RWPE1 (cell line): ENCODE measurements around the gene TIAM2.

ENCODE experiments used
- CTCF ChIA-PET: fragments of 350-600 bp; sonication (Branson Sonifier 250); formaldehyde crosslinking; extraction: SDS; loops from one replicate; lab custom pipeline; 2021; lab: Yijun Ruan, JAX
- POLR2A ChIA-PET: fragments of 400-600 bp; formaldehyde crosslinking; extraction: SDS; loops from one replicate; lab custom pipeline; 2020; ENCODE audit warnings: antibody characterized with exemption; ENCODE audit not compliant: low non-redundant PET; lab: Yijun Ruan, JAX
- DNase-seq: peaks from one replicate; pipeline ENCODE4 v3.0.0; 2012; ENCODE audit warnings: low spot score
- H3K27ac ChIP-seq: fragments of 450-650 bp; 2 replicates; pipeline ENCODE4 v1.5.1; 2017
- TF ChIP-seq, protein P1 (sequence below): fragments of 450-650 bp; conservative IDR thresholded peaks from 2 replicates; pipeline ENCODE4 v1.5.1; 2017; ENCODE audit warnings: low read depth, mild to moderate bottlenecking

The TIAM2 gene

GRCh38 chr6:155287762-155288161, 292.6 kb downstream of the TIAM2 start:
- DNase-seq = no peak
- no peak overlapping the region for H3K27ac ChIP-seq
- TF ChIP-seq, protein P1, sequence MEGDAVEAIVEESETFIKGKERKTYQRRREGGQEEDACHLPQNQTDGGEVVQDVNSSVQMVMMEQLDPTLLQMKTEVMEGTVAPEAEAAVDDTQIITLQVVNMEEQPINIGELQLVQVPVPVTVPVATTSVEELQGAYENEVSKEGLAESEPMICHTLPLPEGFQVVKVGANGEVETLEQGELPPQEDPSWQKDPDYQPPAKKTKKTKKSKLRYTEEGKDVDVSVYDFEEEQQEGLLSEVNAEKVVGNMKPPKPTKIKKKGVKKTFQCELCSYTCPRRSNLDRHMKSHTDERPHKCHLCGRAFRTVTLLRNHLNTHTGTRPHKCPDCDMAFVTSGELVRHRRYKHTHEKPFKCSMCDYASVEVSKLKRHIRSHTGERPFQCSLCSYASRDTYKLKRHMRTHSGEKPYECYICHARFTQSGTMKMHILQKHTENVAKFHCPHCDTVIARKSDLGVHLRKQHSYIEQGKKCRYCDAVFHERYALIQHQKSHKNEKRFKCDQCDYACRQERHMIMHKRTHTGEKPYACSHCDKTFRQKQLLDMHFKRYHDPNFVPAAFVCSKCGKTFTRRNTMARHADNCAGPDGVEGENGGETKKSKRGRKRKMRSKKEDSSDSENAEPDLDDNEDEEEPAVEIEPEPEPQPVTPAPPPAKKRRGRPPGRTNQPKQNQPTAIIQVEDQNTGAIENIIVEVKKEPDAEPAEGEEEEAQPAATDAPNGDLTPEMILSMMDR = no peak
- ChIA-PET CTCF (interaction anchor here (0.7 to 0.8 kb wide), 2 partner anchors 19 to 264 kb away, joined by 3 read pairs; no protein-coding TSS in a partner anchor), POLR2A (no interaction called here)

- TF ChIP-seq, protein P1 = no peak
- H3K27ac ChIP-seq = no peak overlapping the region
- POLR2A ChIA-PET = no interaction called here
- CTCF ChIA-PET = no interaction called here
- no peak for DNase-seq
These were observed 295.4 kb downstream of the TIAM2 start for GRCh38 chr6:155290491-155290890.

DNA sequence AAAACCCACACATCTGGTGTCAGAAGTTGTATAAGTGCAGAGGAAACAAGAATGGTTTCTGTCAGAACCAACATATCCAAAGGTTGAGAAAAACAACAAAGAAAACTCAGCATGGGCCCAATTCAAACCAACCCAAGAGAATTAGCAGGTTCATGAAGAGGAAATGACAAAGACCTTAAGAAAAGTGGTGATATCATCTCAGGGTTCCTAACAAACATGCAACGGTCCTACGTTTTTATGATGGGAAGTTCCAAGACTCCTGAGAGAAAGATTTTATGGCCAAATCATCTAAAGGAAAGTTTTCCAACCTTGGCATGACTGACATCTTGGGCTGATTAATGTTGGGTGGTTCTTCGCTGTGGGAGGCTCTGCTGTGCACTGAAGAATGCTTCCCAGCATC, 296.2 kb downstream of the TIAM2 start:
- no peak overlapping the region for H3K27ac ChIP-seq
- ChIA-PET CTCF (no interaction called here), POLR2A (no interaction called here)
- TF ChIP-seq, protein P1 = no peak
- DNase-seq = no peak

- TF ChIP-seq, protein P1 = no peak
- POLR2A ChIA-PET = interaction anchor here (0.6 kb wide), 1 partner anchor 1188 kb away, joined by 3 read pairs; no protein-coding TSS in a partner anchor
- no peak overlapping the region for H3K27ac ChIP-seq
- no peak for DNase-seq
- CTCF ChIA-PET = no interaction called here
These were observed 297.6 kb downstream of the TIAM2 start for GRCh38 chr6:155292711-155293110.

- POLR2A ChIA-PET = no interaction called here
- CTCF ChIA-PET = no interaction called here
- H3K27ac ChIP-seq = no peak overlapping the region
- TF ChIP-seq, protein P1 = no peak
- no peak for DNase-seq
These were observed 302.6 kb downstream of the TIAM2 start for GRCh38 chr6:155297669-155298068.

- DNase-seq = no peak
- no peak overlapping the region for H3K27ac ChIP-seq
- ChIA-PET POLR2A (no interaction called here), CTCF (interaction anchor here (0.6 kb wide), 1 partner anchor 1596 kb away, joined by 5 read pairs; no protein-coding TSS in a partner anchor)
- TF ChIP-seq, protein P1 = no peak
These were observed 306.8 kb downstream of the TIAM2 start for GRCh38 chr6:155301867-155302266.
